K562 (cell line): Measurements from ENCODE around the gene ELMO1. TPM values are rescaled to one million over a fixed set of nuclear protein-coding genes. Genes with fewer than 3 reads are reported as not detected.

ENCODE experiments used
- ATAC-seq: fragments of 200-7000 bp; cut with Tn5 transposase; 3 replicates; pipeline ENCODE4 v1.9.1; 2020; ENCODE audit warnings: moderate library complexity
- BruUV-seq: library from RNA; stranded (reverse); fragments of 400-500 nt; replicated peaks from 2 replicates; lab custom pipeline; 2021; lab: Mats Ljungman, UMichigan
- CTCF ChIA-PET: fragments of 300-600 bp; formaldehyde crosslinking; extraction: SDS; loops from one replicate; lab custom pipeline; 2021; ENCODE audit warnings: low intra/inter-chr PET ratio; lab: Yijun Ruan, JAX
- POLR2A ChIA-PET: fragments of 300-600, 350-650 bp; sonication (Branson Sonifier 250); formaldehyde crosslinking; extraction: SDS; loops from one replicate; lab custom pipeline; 2021; ENCODE audit warnings: antibody characterized with exemption, inconsistent platforms; lab: Yijun Ruan, JAX
- DNase-seq, 4 experiments: peaks; one replicate each; pipeline versions ENCODE4 v3.0.0 to v3.0.0-alpha.2; 2011 to 2018; ENCODE audit warnings: low spot score in 3 of 4, mixed read lengths in 3 of 4; ENCODE audit errors: extremely low read depth in 1 of 4
- FAIRE-seq: peaks from 2 replicates; lab custom pipeline; 2011; peaks lifted over from hg19 to GRCh38; lab: Jason Lieb, UNC
- H2AFZ ChIP-seq: 2 replicates; pipeline ENCODE4 v1.6.0; 2011; ENCODE audit warnings: low read depth, low read length, control low read depth, inconsistent platforms
- H3K27ac ChIP-seq: fragments of 200-600 bp; 3 replicates; pipeline ENCODE4 v1.8.0; 2011; ENCODE audit warnings: low read depth, mild to moderate bottlenecking, control low read depth, inconsistent platforms, low read length, moderate library complexity, mixed read lengths; ENCODE audit errors: extremely low read depth
- H3K27me3 ChIP-seq, 2 experiments: fragments of 300-600 bp in 1 of 2; 2 replicates in 1 of 2; 3 replicates in 1 of 2; pipeline versions ENCODE4 v1.6.0 to v1.8.0; 2011; ENCODE audit warnings: inconsistent platforms in 2 of 2, low read length in 2 of 2, mild to moderate bottlenecking in 1 of 2, mixed read lengths in 1 of 2, moderate library complexity in 1 of 2; ENCODE audit not compliant: control insufficient read depth in 2 of 2, insufficient read depth in 2 of 2
- H3K36me3 ChIP-seq: fragments of 300-600 bp; 3 replicates; pipeline ENCODE4 v1.8.0; 2011; ENCODE audit warnings: mild to moderate bottlenecking, low read length, inconsistent platforms; ENCODE audit not compliant: control insufficient read depth, insufficient read depth
- H3K4me1 ChIP-seq, 2 experiments: fragments of 200-600 bp in 1 of 2; replicated peaks in 1 of 2; 2 replicates in 1 of 2; 3 replicates in 1 of 2; pipeline versions ENCODE4 v1.5.1 to v1.8.0; 2011; ENCODE audit warnings: inconsistent platforms in 2 of 2, low read length in 2 of 2, mild to moderate bottlenecking in 1 of 2, mixed read lengths in 1 of 2, moderate library complexity in 1 of 2; ENCODE audit not compliant: control insufficient read depth in 2 of 2, insufficient read depth in 2 of 2
- H3K4me2 ChIP-seq: 2 replicates; pipeline ENCODE4 v1.6.1; 2011; ENCODE audit warnings: low read length, control low read depth, inconsistent platforms, mixed read lengths; ENCODE audit not compliant: insufficient read depth
- H3K4me3 ChIP-seq: fragments of 200-600 bp; sonication (generic), shearing (Covaris generic); 2 replicates; pipeline ENCODE4 v1.5.1; 2016; ENCODE audit warnings: control low read depth, inconsistent platforms
- H3K79me2 ChIP-seq: fragments of 200-600 bp; 3 replicates; pipeline ENCODE4 v1.8.0; 2011; ENCODE audit warnings: low read length, inconsistent platforms; ENCODE audit not compliant: control insufficient read depth, insufficient read depth
- H3K9ac ChIP-seq, 2 experiments: 2 replicates each; pipeline versions ENCODE4 v1.6.0 to v1.6.1; 2011; ENCODE audit warnings: low read depth in 2 of 2, low read length in 2 of 2, control low read depth in 1 of 2, inconsistent platforms in 1 of 2, mild to moderate bottlenecking in 1 of 2, mixed read lengths in 1 of 2; ENCODE audit not compliant: insufficient read depth in 1 of 2
- H3K9me1 ChIP-seq: one replicate; pipeline ENCODE4 v1.6.0; 2011; ENCODE audit warnings: inconsistent platforms, mild to moderate bottlenecking, low read length, moderate library complexity; ENCODE audit not compliant: control insufficient read depth, insufficient read depth
- H3K9me3 ChIP-seq: replicated peaks from 2 replicates; pipeline ENCODE4 v1.5.1; 2011; ENCODE audit warnings: low read depth, low read length, inconsistent platforms; ENCODE audit not compliant: control insufficient read depth, insufficient read depth
- H4K20me1 ChIP-seq: replicated peaks from 2 replicates; pipeline ENCODE4 v1.6.1; 2011; ENCODE audit warnings: low read length, inconsistent platforms, mixed read lengths; ENCODE audit not compliant: control insufficient read depth, insufficient read depth
- E2F4 ChIP-seq: sonication (generic); formaldehyde crosslinking; IDR thresholded peaks from 2 replicates; pipeline ENCODE4 v1.8.0; 2022; ENCODE audit warnings: mild to moderate bottlenecking, low read depth, missing genetic modification reagents
- HNRNPUL1 ChIP-seq: fragments of 200-400 bp; formaldehyde crosslinking; IDR thresholded peaks from 2 replicates; pipeline ENCODE4 v1.6.1; 2017; ENCODE audit warnings: low read length
- KDM2B ChIP-seq: fragments of 250-450 bp; sonication (Bioruptor Pico); IDR thresholded peaks from 2 replicates; pipeline ENCODE4 v1.8.0; 2021; ENCODE audit warnings: mild to moderate bottlenecking, moderate library complexity
- KDM5B ChIP-seq: fragments of 200-600 bp; sonication (generic); IDR thresholded peaks from 2 replicates; pipeline ENCODE4 v1.6.1; 2012; ENCODE audit warnings: low read depth, mild to moderate bottlenecking, moderate library complexity, low read length, control low read depth, inconsistent platforms; ENCODE audit not compliant: insufficient replicate concordance
- KHSRP ChIP-seq: fragments of 450-650 bp; IDR thresholded peaks from 2 replicates; pipeline ENCODE4 v1.6.1; 2017
- MEF2D ChIP-seq: conservative IDR thresholded peaks from 2 replicates; pipeline ENCODE4 v1.6.1; 2016; ENCODE audit warnings: low read depth, missing genetic modification characterization, missing compliant biosample characterization
- POLR2H ChIP-seq: IDR thresholded peaks from 2 replicates; pipeline ENCODE4 v1.6.1; 2016; ENCODE audit warnings: missing genetic modification characterization, low read depth, mild to moderate bottlenecking, control low read depth, missing compliant biosample characterization, moderate library complexity
- PPARD ChIP-seq: fragments of 250-450 bp; sonication (Bioruptor Pico); IDR thresholded peaks from 2 replicates; pipeline ENCODE4 v1.8.0; 2022; ENCODE audit warnings: inconsistent platforms, mild to moderate bottlenecking, moderate library complexity
- SIRT6 ChIP-seq: IDR thresholded peaks from one replicate; pipeline ENCODE4 v1.6.1; 2012; ENCODE audit warnings: low read depth, mild to moderate bottlenecking, control low read depth, inconsistent platforms, low read length, moderate library complexity
- ZNF311 ChIP-seq: fragments of 250-450 bp; sonication (Bioruptor Pico); IDR thresholded peaks from 2 replicates; pipeline ENCODE4 v1.4.0; 2020; ENCODE audit warnings: mild to moderate bottlenecking, moderate library complexity
- whole genome bisulfite sequencing: fragments of 100-300 bp; shearing (Covaris generic); methylation state at CpG from one replicate; pipeline ENCODE4 v1.1.6; 2016; ENCODE audit warnings: low coverage, mixed read lengths; ENCODE audit not compliant: insufficient coverage; ENCODE audit errors: missing lambda C conversion rate; 5-methylcytosine and 5-hydroxymethylcytosine counted together
- in situ Hi-C: fragments of 300-500 bp; cut with MboI; formaldehyde crosslinking; loops from 4 replicates; pipeline ENCODE4 v1.15.0; 2018; ENCODE audit warnings: inconsistent platforms, mixed read lengths
- intact Hi-C: fragments of 100-400 bp; cut with micrococcal nuclease; formaldehyde crosslinking; loops from 2 replicates; pipeline ENCODE4 v1.14.2; 2022
- polyA plus RNA-seq, 8 experiments: library from polyadenylated mRNA; depleted of rRNA in 4 of 8; stranded (reverse) in 5 of 8; unstranded in 3 of 8; fragments of >200 nt; fragmentation: Nextera tagmentation in 2 of 8; fragmentation: Illumina TruSeq in 1 of 8; extraction: Ambion mirVana in 2 of 8; extraction: Trizol in 1 of 8; gene quantifications; 2 replicates each; pipeline versions ENCODE4 v1.2.1 to v1.2.3, GENCODE V29; 2011 to 2014; ENCODE audit warnings: inconsistent platforms in 1 of 8, missing spikeins in 1 of 8
- total RNA-seq, 7 experiments: library from RNA; depleted of rRNA in 6 of 7; stranded (reverse); fragments of >200 nt in 6 of 7; fragmentation: Illumina TruSeq in 2 of 7; extraction: Trizol in 2 of 7; gene quantifications; 2 replicates each; pipeline versions ENCODE4 v1.2.1 to v1.2.3, GENCODE V29; 2011 to 2021; ENCODE audit warnings: low replicate concordance in 1 of 7
- TF ChIP-seq, protein P1 (sequence below): fragments of 250-450 bp; sonication (Bioruptor Pico); IDR thresholded peaks from 2 replicates; pipeline ENCODE4 v1.5.0; 2020; ENCODE audit warnings: mild to moderate bottlenecking
- TF ChIP-seq, protein P2 (sequence below): fragments of 250-450 bp; sonication (Bioruptor Pico); IDR thresholded peaks from 2 replicates; pipeline ENCODE4 v1.8.0; 2022; ENCODE audit warnings: moderate library complexity, mild to moderate bottlenecking, inconsistent platforms

Gene ELMO1
- total and polyA plus RNA-seq, 9 of the 15 experiments (the other 6 are each of a cell fraction or from before 2014, with no cell fraction given): 0.36 to 7.2 (median 3.6) TPM

- TF ChIP-seq E2F4 (no peak), SIRT6 (no peak), MEF2D (tag) (no peak), POLR2H (no peak), KDM5B (no peak), PPARD (no peak), KDM2B (no peak), ZNF311 (CRISPR knock-in tag) (no peak), HNRNPUL1 (no peak), KHSRP (no peak)
- TF ChIP-seq, protein P1, sequence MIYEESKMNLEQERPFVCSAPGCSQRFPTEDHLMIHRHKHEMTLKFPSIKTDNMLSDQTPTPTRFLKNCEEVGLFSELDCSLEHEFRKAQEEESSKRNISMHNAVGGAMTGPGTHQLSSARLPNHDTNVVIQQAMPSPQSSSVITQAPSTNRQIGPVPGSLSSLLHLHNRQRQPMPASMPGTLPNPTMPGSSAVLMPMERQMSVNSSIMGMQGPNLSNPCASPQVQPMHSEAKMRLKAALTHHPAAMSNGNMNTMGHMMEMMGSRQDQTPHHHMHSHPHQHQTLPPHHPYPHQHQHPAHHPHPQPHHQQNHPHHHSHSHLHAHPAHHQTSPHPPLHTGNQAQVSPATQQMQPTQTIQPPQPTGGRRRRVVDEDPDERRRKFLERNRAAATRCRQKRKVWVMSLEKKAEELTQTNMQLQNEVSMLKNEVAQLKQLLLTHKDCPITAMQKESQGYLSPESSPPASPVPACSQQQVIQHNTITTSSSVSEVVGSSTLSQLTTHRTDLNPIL (CRISPR knock-in tag): no peak
- TF ChIP-seq, protein P2, sequence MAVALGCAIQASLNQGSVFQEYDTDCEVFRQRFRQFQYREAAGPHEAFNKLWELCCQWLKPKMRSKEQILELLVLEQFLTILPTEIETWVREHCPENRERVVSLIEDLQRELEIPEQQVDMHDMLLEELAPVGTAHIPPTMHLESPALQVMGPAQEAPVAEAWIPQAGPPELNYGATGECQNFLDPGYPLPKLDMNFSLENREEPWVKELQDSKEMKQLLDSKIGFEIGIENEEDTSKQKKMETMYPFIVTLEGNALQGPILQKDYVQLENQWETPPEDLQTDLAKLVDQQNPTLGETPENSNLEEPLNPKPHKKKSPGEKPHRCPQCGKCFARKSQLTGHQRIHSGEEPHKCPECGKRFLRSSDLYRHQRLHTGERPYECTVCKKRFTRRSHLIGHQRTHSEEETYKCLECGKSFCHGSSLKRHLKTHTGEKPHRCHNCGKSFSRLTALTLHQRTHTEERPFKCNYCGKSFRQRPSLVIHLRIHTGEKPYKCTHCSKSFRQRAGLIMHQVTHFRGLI: no peak
- CTCF ChIA-PET: no interaction called here
These were observed 21.3 kb downstream of the ELMO1 start for GRCh38 chr7:37427276-37427940.

More at GRCh38 chr7:37427276-37427940, 21.3 kb downstream of the ELMO1 start:
- Histone ChIP-seq H3K27me3 (peaks cover 5 to 9% of the 10 kb centered on the region in 2 experiments; a peak in 2 of 5 replicates), H3K4me1 (no peaks in the 10 kb centered on the region), H3K36me3 (no peaks in the 10 kb centered on the region), H4K20me1 (no peaks in the 10 kb centered on the region), H3K9me3 (no peaks in the 10 kb centered on the region), H3K9me1 (no peaks in the 10 kb centered on the region), H3K9ac (no peak overlapping the region), H2AFZ (no peak overlapping the region), H3K27ac (no peak overlapping the region), H3K4me2 (no peak overlapping the region), H3K4me3 (no peak overlapping the region), H3K79me2 (no peaks in the 10 kb centered on the region)
- FAIRE-seq (no peak), ATAC-seq (no peak), DNase-seq (no peak)
- POLR2A ChIA-PET: no interaction called here
- intact Hi-C loops (no loop called here), in situ Hi-C loops (no loop called here)
- BruUV-seq: no TSS peak
- 0% methylated on average over 2 of the region's 2 CpGs for WGBS
